H9 (cell line): ENCODE measurements around the gene ALDH1A1. TPM values are rescaled to one million over a fixed set of nuclear protein-coding genes. Genes with fewer than 3 reads are reported as not detected.

Experiments used
- DNase-seq: peaks from one replicate; pipeline ENCODE4 v3.0.0-alpha.2; 2017
- H2AFZ ChIP-seq: one replicate; pipeline ENCODE4 v1.6.1; 2013; ENCODE audit warnings: mild to moderate bottlenecking, low read length, control low read depth, moderate library complexity
- H2AK5ac ChIP-seq: 2 replicates; pipeline ENCODE4 v1.6.1; 2013; ENCODE audit warnings: low read length, control low read depth, mixed read lengths; ENCODE audit not compliant: insufficient read length
- H2BK120ac ChIP-seq: one replicate; pipeline ENCODE4 v1.6.1; 2013; ENCODE audit warnings: low read depth, mild to moderate bottlenecking, low read length, control low read depth, inconsistent platforms; ENCODE audit not compliant: poor library complexity, severe bottlenecking
- H2BK12ac ChIP-seq: 2 replicates; pipeline ENCODE4 v1.6.1; 2013; ENCODE audit warnings: low read length, control low read depth, mixed read lengths, low read depth; ENCODE audit not compliant: insufficient read length
- H2BK15ac ChIP-seq: 2 replicates; pipeline ENCODE4 v1.6.1; 2013; ENCODE audit warnings: low read depth, low read length, control low read depth
- H2BK20ac ChIP-seq: one replicate; pipeline ENCODE4 v1.6.1; 2013; ENCODE audit warnings: low read depth, mild to moderate bottlenecking, low read length, control low read depth, inconsistent platforms; ENCODE audit not compliant: poor library complexity, severe bottlenecking
- H2BK5ac ChIP-seq: 2 replicates; pipeline ENCODE4 v1.6.1; 2013; ENCODE audit warnings: low read length, control low read depth, mixed read lengths; ENCODE audit not compliant: insufficient read length
- H3K14ac ChIP-seq: 2 replicates; pipeline ENCODE4 v1.6.1; 2013; ENCODE audit warnings: low read length, control low read depth; ENCODE audit not compliant: insufficient read depth
- H3K18ac ChIP-seq: 2 replicates; pipeline ENCODE4 v1.6.1; 2013; ENCODE audit warnings: low read depth, mild to moderate bottlenecking, mixed read lengths, low read length, control low read depth; ENCODE audit not compliant: insufficient read length
- H3K23ac ChIP-seq: 2 replicates; pipeline ENCODE4 v1.6.1; 2013; ENCODE audit warnings: low read length, control low read depth, mixed read lengths, low read depth; ENCODE audit not compliant: insufficient read length
- H3K23me2 ChIP-seq: 2 replicates; pipeline ENCODE4 v1.6.1; 2013; ENCODE audit warnings: low read depth, mild to moderate bottlenecking, mixed read lengths, low read length, control low read depth; ENCODE audit not compliant: insufficient read length, poor library complexity, severe bottlenecking
- H3K27ac ChIP-seq: 2 replicates; pipeline ENCODE4 v1.5.1; 2013; ENCODE audit warnings: low read length, control low read depth, mixed read lengths, low read depth; ENCODE audit not compliant: insufficient read length
- H3K27me3 ChIP-seq: 2 replicates; pipeline ENCODE4 v1.6.1; 2013; ENCODE audit warnings: low read length, control low read depth, inconsistent platforms; ENCODE audit not compliant: insufficient read depth
- H3K4ac ChIP-seq: 2 replicates; pipeline ENCODE4 v1.6.1; 2013; ENCODE audit warnings: low read depth, mild to moderate bottlenecking, control low read depth, inconsistent platforms, low read length, moderate library complexity
- H3K4me1 ChIP-seq: 2 replicates; pipeline ENCODE4 v1.6.1; 2013; ENCODE audit warnings: low read length, control low read depth, inconsistent platforms; ENCODE audit not compliant: insufficient read depth
- H3K4me2 ChIP-seq: 2 replicates; pipeline ENCODE4 v1.6.1; 2013; ENCODE audit warnings: low read length, control low read depth, mixed read lengths; ENCODE audit not compliant: insufficient read length, insufficient read depth
- H3K56ac ChIP-seq: 2 replicates; pipeline ENCODE4 v1.6.1; 2013; ENCODE audit warnings: low read depth, mild to moderate bottlenecking, mixed read lengths, low read length, control low read depth; ENCODE audit not compliant: insufficient read length
- H3K79me1 ChIP-seq: 2 replicates; pipeline ENCODE4 v1.6.1; 2013; ENCODE audit warnings: low read depth, mild to moderate bottlenecking, moderate library complexity, low read length, control low read depth, inconsistent platforms; ENCODE audit not compliant: insufficient read depth, poor library complexity, severe bottlenecking
- H3K79me2 ChIP-seq: 2 replicates; pipeline ENCODE4 v1.6.1; 2013; ENCODE audit warnings: low read length, control low read depth, inconsistent platforms; ENCODE audit not compliant: insufficient read depth
- H3K9ac ChIP-seq: 2 replicates; pipeline ENCODE4 v1.6.1; 2013; ENCODE audit warnings: low read length, control low read depth, mixed read lengths; ENCODE audit not compliant: insufficient read length; ENCODE audit errors: extremely low read depth
- H3K9me3 ChIP-seq: one replicate; pipeline ENCODE4 v1.6.1; 2013; ENCODE audit warnings: low read depth, low read length, inconsistent platforms; ENCODE audit not compliant: control insufficient read depth
- H3T11ph ChIP-seq: one replicate; pipeline ENCODE4 v1.6.1; 2013; ENCODE audit warnings: mild to moderate bottlenecking, low read length, control low read depth, inconsistent platforms
- H4K20me1 ChIP-seq: one replicate; pipeline ENCODE4 v1.6.1; 2013; ENCODE audit not compliant: control insufficient read depth, insufficient read length, insufficient read depth
- H4K5ac ChIP-seq: 2 replicates; pipeline ENCODE4 v1.6.1; 2013; ENCODE audit warnings: low read depth, mild to moderate bottlenecking, mixed read lengths, low read length, control low read depth; ENCODE audit not compliant: insufficient read length
- H4K8ac ChIP-seq: replicated peaks from 2 replicates; pipeline ENCODE4 v1.6.1; 2013; ENCODE audit warnings: low read length, control low read depth, mixed read lengths, low read depth; ENCODE audit not compliant: insufficient read length
- H4K91ac ChIP-seq: 2 replicates; pipeline ENCODE4 v1.6.1; 2013; ENCODE audit warnings: low read depth, mild to moderate bottlenecking, moderate library complexity, mixed read lengths, low read length, control low read depth; ENCODE audit not compliant: insufficient read length
- H3K27ac Mint-ChIP-seq, 3 experiments: 2 replicates in 2 of 3; 3 replicates in 1 of 3; pipeline ENCODE4 v1.8.0; 2020 to 2021; ENCODE audit warnings: mixed read lengths in 3 of 3, mild to moderate bottlenecking in 1 of 3, moderate library complexity in 1 of 3
- H3K27me3 Mint-ChIP-seq: 2 replicates; pipeline ENCODE4 v1.8.0; 2021; ENCODE audit warnings: low read depth, mild to moderate bottlenecking, moderate library complexity, mixed read lengths
- H3K36me3 Mint-ChIP-seq, 3 experiments: 2 replicates in 2 of 3; 3 replicates in 1 of 3; pipeline ENCODE4 v1.8.0; 2020 to 2021; ENCODE audit warnings: low read depth in 3 of 3, mixed read lengths in 3 of 3; ENCODE audit not compliant: insufficient read depth in 1 of 3
- H3K4me1 Mint-ChIP-seq, 2 experiments: 2 replicates each; pipeline ENCODE4 v1.8.0; 2020; ENCODE audit warnings: mixed read lengths in 2 of 2
- H3K4me3 Mint-ChIP-seq, 2 experiments: 2 replicates in 1 of 2; 3 replicates in 1 of 2; pipeline ENCODE4 v1.8.0; 2020 to 2021; ENCODE audit warnings: mild to moderate bottlenecking in 2 of 2, mixed read lengths in 2 of 2, moderate library complexity in 1 of 2
- H3K9me3 Mint-ChIP-seq, 2 experiments: 2 replicates in 1 of 2; 3 replicates in 1 of 2; pipeline ENCODE4 v1.8.0; 2020; ENCODE audit warnings: mild to moderate bottlenecking in 2 of 2, mixed read lengths in 2 of 2, moderate library complexity in 1 of 2
- CTCF ChIP-seq: fragments of 200-600 bp; sonication (generic); conservative IDR thresholded peaks from 3 replicates; pipeline ENCODE4 v1.8.0; 2021; ENCODE audit warnings: antibody characterized with exemption, mild to moderate bottlenecking
- WGBS: extraction: QIAGEN DNeasy Blood & Tissue Kit; methylation state at CpG from one replicate; pipeline ENCODE4 v1.1.7; 2013; ENCODE audit warnings: missing lambda C conversion rate, low lambda C conversion rate, mixed read lengths; ENCODE audit not compliant: insufficient read length; ENCODE audit errors: extremely low coverage; 5-methylcytosine and 5-hydroxymethylcytosine counted together
- total RNA-seq: library from RNA; stranded (reverse); gene quantifications from 2 replicates; pipeline ENCODE4 v1.2.1, GENCODE V29; 2021

ALDH1A1 gene
- total RNA-seq, 1 experiment from 2014 or later: 1.1 TPM

DNA sequence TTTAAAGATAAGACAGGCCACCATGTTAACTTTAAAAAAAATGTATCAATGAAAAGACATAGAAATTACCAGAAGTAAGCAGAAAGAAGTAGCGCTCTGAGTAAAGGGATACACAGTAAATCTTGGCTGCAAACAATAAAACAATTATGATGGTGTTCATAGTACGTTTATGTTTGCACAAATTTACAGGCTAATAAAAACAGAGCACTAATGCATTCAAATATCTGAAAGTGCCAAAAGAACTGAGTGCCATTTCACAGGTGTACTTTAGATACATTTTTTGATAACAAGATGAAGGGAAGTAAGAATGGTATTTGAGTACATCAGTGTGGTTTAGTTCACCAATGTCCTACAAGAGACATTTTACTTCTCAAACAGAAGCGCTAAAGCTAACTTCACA lies 32.9 kb upstream of the ALDH1A1 start:
- Histone ChIP-seq H3K23ac (no peak overlapping the region), H3T11ph (no peak overlapping the region), H2BK5ac (no peak overlapping the region), H3K79me2 (no peaks in the 10 kb centered on the region), H2BK120ac (no peak overlapping the region), H4K91ac (no peak overlapping the region), H3K23me2 (no peaks in the 10 kb centered on the region), H2AK5ac (no peak overlapping the region), H3K9ac (no peak overlapping the region), H3K4ac (no peak overlapping the region), H3K27me3 (no peaks in the 10 kb centered on the region), H2BK15ac (no peak overlapping the region), H3K18ac (no peak overlapping the region), H3K27ac (no peak overlapping the region), H3K4me1 (no peaks in the 10 kb centered on the region), H4K5ac (no peak overlapping the region), H2AFZ (no peak overlapping the region), H3K9me3 (no peaks in the 10 kb centered on the region), H4K8ac (no peak overlapping the region), H3K79me1 (no peaks in the 10 kb centered on the region), H3K14ac (no peak overlapping the region), H3K4me2 (no peak overlapping the region), H2BK12ac (no peak overlapping the region), H2BK20ac (no peak overlapping the region), H3K56ac (no peak overlapping the region), H4K20me1 (no peaks in the 10 kb centered on the region)
- Mint-ChIP-seq H3K36me3 (no peaks in the 10 kb centered on the region), H3K4me3 (no peak overlapping the region), H3K27me3 (no peaks in the 10 kb centered on the region), H3K4me1 (no peaks in the 10 kb centered on the region), H3K27ac (no peak overlapping the region), H3K9me3 (no peaks in the 10 kb centered on the region)
- WGBS: no CpG with 5 or more reads among the region's 3 CpGs
- no peak for DNase-seq
- no peak for TF ChIP-seq CTCF
